Nephron (organoid): ENCODE measurements around the gene BRIP1.
"Not testable (repeated sequence)": the region's sequence is repeated elsewhere in the genome, so short reads cannot be mapped to it uniquely, and the experiment has no call there.

Source experiments
- H3K27ac Mint-ChIP-seq, 3 experiments: 2 replicates each; pipeline ENCODE4 v1.8.0; 2020; ENCODE audit warnings: mixed read lengths in 3 of 3, mild to moderate bottlenecking in 2 of 3, moderate library complexity in 1 of 3
- H3K27me3 Mint-ChIP-seq: 2 replicates; pipeline ENCODE4 v1.8.0; 2021; ENCODE audit warnings: low read depth, mild to moderate bottlenecking, moderate library complexity, mixed read lengths
- H3K36me3 Mint-ChIP-seq: 2 replicates; pipeline ENCODE4 v1.8.0; 2020; ENCODE audit warnings: low read depth, mixed read lengths
- H3K4me1 Mint-ChIP-seq: 2 replicates; pipeline ENCODE4 v1.8.0; 2020; ENCODE audit warnings: mixed read lengths
- H3K4me3 Mint-ChIP-seq, 3 experiments: 2 replicates each; pipeline ENCODE4 v1.8.0; 2020; ENCODE audit warnings: mild to moderate bottlenecking in 3 of 3, mixed read lengths in 3 of 3, moderate library complexity in 2 of 3
- H3K9me3 Mint-ChIP-seq: 2 replicates; pipeline ENCODE4 v1.8.0; 2020; ENCODE audit warnings: mixed read lengths
- CTCF ChIP-seq, 3 experiments: fragments of 200-600 bp; sonication (generic); IDR thresholded peaks; one replicate each; pipeline ENCODE4 v1.5.0; 2021; ENCODE audit warnings: antibody characterized with exemption in 3 of 3; ENCODE audit not compliant: unreplicated experiment in 3 of 3

BRIP1 gene

GRCh38 chr17:61897548-61898180 is 34.3 kb upstream of the BRIP1 start:
- Mint-ChIP-seq H3K4me3 (no peak overlapping the region), H3K36me3 (peaks cover 34% of the 10 kb centered on the region), H3K9me3 (no peaks in the 10 kb centered on the region), H3K27ac (no peak overlapping the region), H3K27me3 (no peaks in the 10 kb centered on the region), H3K4me1 (no peaks in the 10 kb centered on the region)
- TF ChIP-seq CTCF (IDR thresholded peaks at IDR 0.05; ENCODE audit: unreplicated experiment in 3 of 3): no peak

GRCh38 chr17:61895391-61895790 is 32.1 kb upstream of the BRIP1 start:
- Mint-ChIP-seq H3K4me1 (no peaks in the 10 kb centered on the region), H3K27ac (no peak overlapping the region), H3K9me3 (no peaks in the 10 kb centered on the region)

GRCh38 chr17:61894310-61894709 is 31.0 kb upstream of the BRIP1 start:
- not testable (repeated sequence) for H3K4me3 Mint-ChIP-seq, H3K9me3 Mint-ChIP-seq, H3K27ac Mint-ChIP-seq, H3K27me3 Mint-ChIP-seq, H3K4me1 Mint-ChIP-seq
- H3K36me3 Mint-ChIP-seq: peaks cover 35% of the 10 kb centered on the region

More at GRCh38 chr17:61895391-61895790, 32.1 kb upstream of the BRIP1 start:
- TF ChIP-seq CTCF (IDR thresholded peaks at IDR 0.05; ENCODE audit: unreplicated experiment in 3 of 3): no peak
- Mint-ChIP-seq H3K27me3 (no peaks in the 10 kb centered on the region), H3K36me3 (peaks cover 38% of the 10 kb centered on the region), H3K4me3 (no peak overlapping the region)

- H3K27ac Mint-ChIP-seq, H3K4me1 Mint-ChIP-seq, H3K9me3 Mint-ChIP-seq, H3K27me3 Mint-ChIP-seq, H3K4me3 Mint-ChIP-seq: not testable (repeated sequence)
- H3K36me3 Mint-ChIP-seq: peaks cover 39% of the 10 kb centered on the region
Observed at GRCh38 chr17:61887733-61888132, 24.4 kb upstream of the BRIP1 start.

GRCh38 chr17:61885865-61886264 is 22.5 kb upstream of the BRIP1 start:
- H3K4me1 Mint-ChIP-seq, H3K4me3 Mint-ChIP-seq, H3K27me3 Mint-ChIP-seq, H3K9me3 Mint-ChIP-seq, H3K27ac Mint-ChIP-seq: not testable (repeated sequence)
- peaks cover 36% of the 10 kb centered on the region for H3K36me3 Mint-ChIP-seq

GRCh38 chr17:61884864-61885263 is 21.5 kb upstream of the BRIP1 start:
- no peak overlapping the region for H3K4me3 Mint-ChIP-seq
- no peaks in the 10 kb centered on the region for H3K9me3 Mint-ChIP-seq
- H3K36me3 Mint-ChIP-seq: peaks cover 37% of the 10 kb centered on the region
- no peak for TF ChIP-seq CTCF (IDR thresholded peaks at IDR 0.05; ENCODE audit: unreplicated experiment in 3 of 3)
- H3K4me1 Mint-ChIP-seq: no peaks in the 10 kb centered on the region
- H3K27ac Mint-ChIP-seq: no peak overlapping the region
- no peaks in the 10 kb centered on the region for H3K27me3 Mint-ChIP-seq

GRCh38 chr17:61880589-61881102 is 17.3 kb upstream of the BRIP1 start:
- Mint-ChIP-seq H3K36me3 (peaks cover 36% of the 10 kb centered on the region), H3K4me3 (no peak overlapping the region)

More at GRCh38 chr17:61880589-61881102, 17.3 kb upstream of the BRIP1 start:
- Mint-ChIP-seq H3K4me1 (no peaks in the 10 kb centered on the region), H3K27ac (no peak overlapping the region), H3K27me3 (no peaks in the 10 kb centered on the region), H3K9me3 (no peaks in the 10 kb centered on the region)
- TF ChIP-seq CTCF (IDR thresholded peaks at IDR 0.05; ENCODE audit: unreplicated experiment in 3 of 3): no peak
